ENCODE results near the gene TUBB4A.
A peak's percentile ranks its signal among the peaks of the same experiment; 100 is the strongest.

Gene TUBB4A

DNA sequence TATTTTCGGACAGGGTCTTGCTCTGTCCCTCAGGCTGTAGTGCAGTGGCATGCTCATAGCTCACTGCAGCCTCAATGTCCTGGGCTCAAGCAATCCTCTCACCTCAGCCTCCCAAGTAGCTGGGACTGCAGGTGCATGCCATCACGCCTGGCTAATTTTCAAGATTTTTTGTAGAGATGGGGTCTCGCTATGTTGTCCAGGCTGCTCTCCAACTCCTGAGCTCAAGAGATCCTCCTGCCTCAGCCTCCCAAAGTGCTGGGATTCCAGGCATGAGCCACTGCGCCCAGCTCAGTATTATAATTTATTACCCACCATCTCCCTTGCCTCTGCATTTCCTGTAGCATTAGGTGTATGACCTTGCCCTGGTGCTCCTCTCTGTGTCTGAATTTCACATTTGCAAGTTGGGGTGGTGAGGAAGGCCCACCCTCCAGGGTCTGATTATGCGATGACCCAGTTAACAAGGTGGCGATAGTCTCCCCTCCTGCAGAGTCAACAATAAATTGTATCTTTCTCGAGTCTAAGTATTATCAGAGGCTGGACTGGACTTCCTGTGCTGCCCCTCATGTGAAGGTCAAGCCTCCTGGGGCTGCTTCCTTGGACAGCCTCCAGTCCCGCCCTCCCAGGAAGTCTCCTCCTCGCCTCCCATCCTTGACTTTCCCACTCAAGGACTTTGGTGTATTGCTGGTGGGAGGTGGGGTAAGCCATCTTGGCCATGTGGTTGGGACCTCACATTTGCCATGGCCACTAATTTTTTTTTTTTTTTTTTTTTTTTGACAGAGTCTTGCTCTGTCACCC is 1.5 kb upstream of the TUBB4A start:
- Histone ChIP-seq H3K4me1 (ENCODE audit: control insufficient read depth, insufficient read depth, low read length) (no peaks in the 10 kb centered on the region), H3K9me3 (ENCODE audit: control insufficient read depth, insufficient read depth, low read length) (no peaks in the 10 kb centered on the region), H3K4me3 (ENCODE audit: low read depth, low read length) (no peak overlapping the region), H3K9ac (ENCODE audit: low read depth, low read length) (no peak overlapping the region), H3K27me3 (ENCODE audit: control insufficient read depth, insufficient read depth, low read length) (peaks cover 7% of the 10 kb centered on the region), H3K36me3 (ENCODE audit: control insufficient read depth, insufficient read depth, low read length) (no peaks in the 10 kb centered on the region)

DNA sequence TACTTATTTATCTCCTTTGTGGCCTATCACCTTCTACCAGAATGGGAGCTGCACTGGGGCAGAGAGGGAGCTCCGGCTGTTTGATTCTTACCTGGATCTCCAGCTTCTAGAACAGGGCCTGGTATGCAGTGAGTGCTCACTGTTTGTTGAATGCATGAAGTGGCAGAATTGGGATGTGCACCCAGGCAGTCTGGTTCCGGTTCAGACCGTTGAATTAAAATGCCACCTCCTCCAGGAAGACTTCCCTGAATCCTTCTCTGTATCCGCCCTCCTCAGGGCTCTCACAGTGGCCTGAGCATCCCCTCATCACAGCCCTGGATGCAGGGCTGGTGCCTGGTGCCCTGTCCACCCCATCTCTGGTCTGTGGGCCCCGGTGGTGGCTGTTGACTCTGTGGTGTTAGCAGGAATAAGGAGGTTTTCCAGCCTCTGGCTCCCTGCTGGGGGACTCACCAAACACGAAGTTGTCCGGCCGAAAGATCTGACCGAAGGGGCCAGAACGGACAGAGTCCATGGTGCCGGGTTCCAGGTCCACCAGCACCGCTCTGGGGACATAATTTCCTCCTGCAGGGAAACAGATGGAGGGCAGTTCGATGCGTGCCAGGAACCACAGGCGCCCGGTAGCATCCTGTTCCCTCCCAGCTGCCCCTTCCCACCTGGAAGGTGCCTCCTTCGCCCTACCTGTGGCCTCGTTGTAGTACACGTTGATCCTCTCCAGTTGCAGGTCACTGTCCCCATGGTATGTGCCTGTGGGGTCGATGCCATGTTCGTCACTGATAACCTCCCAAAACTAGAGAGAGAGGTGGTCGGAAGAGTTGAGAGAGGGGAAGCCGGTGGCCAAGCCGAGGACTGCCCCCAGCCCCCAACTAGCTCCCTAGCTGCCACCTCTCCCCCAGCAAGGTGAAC is 1.0 kb downstream of the TUBB4A start:
- peak overlapping the region; percentile 70 for H3K4me3 ChIP-seq (ENCODE audit: low read depth, low read length)
- H3K9me3 ChIP-seq (ENCODE audit: control insufficient read depth, insufficient read depth, low read length): no peaks in the 10 kb centered on the region
- H3K9ac ChIP-seq (ENCODE audit: low read depth, low read length): no peak overlapping the region

DNA sequence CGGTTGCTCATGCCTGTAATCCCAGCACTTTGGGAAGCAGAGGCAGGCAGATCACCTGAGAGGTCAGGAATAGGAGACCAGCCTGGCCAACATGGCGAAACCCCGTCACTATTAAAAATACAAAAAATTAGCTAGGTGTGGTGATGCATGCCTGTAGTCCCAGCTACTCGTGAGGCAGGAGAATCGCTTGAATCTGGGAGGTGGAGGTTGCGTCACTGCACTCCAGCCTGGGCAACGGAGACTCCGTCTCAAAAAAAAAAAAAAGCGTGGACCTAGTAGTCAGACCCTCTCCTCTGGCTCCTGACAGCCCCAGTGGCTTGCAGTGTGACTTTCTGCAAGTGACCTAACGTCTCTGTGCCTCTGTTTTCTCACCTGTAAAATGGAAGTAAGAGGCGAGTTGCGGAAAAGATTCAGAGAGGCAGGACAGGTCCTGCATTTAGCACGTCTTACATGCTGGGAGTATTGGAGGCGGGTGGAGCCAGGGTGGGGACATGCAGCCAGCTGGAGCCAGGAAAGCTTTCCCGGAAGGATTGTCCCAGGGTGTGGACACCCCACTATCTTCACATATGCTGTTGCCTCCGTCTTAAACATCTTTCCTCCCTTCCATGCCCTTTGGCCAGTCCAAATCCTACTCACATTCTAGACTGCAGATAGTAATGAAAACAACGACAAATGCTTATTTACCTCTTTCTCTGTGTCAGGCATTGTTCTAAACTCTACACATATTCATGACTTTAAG is 2.9 kb downstream of the TUBB4A start:
- Histone ChIP-seq H3K4me1 (ENCODE audit: control insufficient read depth, insufficient read depth, low read length) (no peaks in the 10 kb centered on the region), H3K36me3 (ENCODE audit: control insufficient read depth, insufficient read depth, low read length) (peaks cover 16% of the 10 kb centered on the region), H3K9me3 (ENCODE audit: control insufficient read depth, insufficient read depth, low read length) (no peaks in the 10 kb centered on the region), H3K27me3 (ENCODE audit: control insufficient read depth, insufficient read depth, low read length) (peaks cover 7% of the 10 kb centered on the region), H3K4me3 (ENCODE audit: low read depth, low read length) (no peak overlapping the region), H3K9ac (ENCODE audit: low read depth, low read length) (no peak overlapping the region)

More for the DNA sequence above, 1.0 kb downstream of the TUBB4A start:
- Histone ChIP-seq H3K27me3 (ENCODE audit: control insufficient read depth, insufficient read depth, low read length) (peaks cover 7% of the 10 kb centered on the region), H3K36me3 (ENCODE audit: control insufficient read depth, insufficient read depth, low read length) (no peaks in the 10 kb centered on the region), H3K4me1 (ENCODE audit: control insufficient read depth, insufficient read depth, low read length) (no peaks in the 10 kb centered on the region)

DNA sequence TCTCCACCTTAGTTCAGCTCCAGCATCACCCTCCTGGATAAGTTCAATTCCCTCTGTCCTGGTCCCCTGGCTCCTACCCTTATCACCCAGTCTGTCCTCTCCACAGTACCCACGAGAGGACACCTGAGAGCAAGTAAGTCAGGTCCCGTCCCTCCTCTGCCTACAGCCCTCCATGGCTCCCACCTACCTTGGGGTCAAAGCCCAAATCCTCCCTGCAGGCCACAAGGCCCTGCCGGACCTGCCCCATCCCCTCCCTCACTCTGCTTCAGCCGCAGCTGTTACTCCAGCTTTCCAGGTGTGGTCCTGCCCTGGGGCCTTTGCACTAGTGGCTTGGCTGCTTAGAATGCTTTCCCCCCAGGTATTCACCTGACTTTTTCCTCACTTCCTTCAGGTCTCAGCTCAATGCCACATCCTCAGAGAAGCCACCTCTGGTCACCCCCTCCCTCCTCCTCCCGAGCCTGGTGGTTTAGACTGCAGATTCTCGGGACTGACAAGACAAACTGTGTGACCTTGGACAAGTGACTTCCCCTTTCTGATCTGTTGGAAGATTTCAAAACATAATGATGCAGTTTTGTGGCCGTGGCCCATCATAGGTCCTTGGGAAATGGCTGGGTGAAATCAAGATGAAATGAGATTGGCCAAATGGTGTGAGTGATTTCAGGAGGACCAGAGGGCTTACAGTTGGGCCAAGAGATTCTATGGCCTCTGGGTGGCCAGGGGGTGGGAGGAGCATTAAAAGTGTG is 3.6 kb downstream of the TUBB4A start:
- Histone ChIP-seq H3K9ac (ENCODE audit: low read depth, low read length) (no peak overlapping the region), H3K36me3 (ENCODE audit: control insufficient read depth, insufficient read depth, low read length) (peaks cover 18% of the 10 kb centered on the region), H3K9me3 (ENCODE audit: control insufficient read depth, insufficient read depth, low read length) (no peaks in the 10 kb centered on the region), H3K4me3 (ENCODE audit: low read depth, low read length) (no peak overlapping the region), H3K27me3 (ENCODE audit: control insufficient read depth, insufficient read depth, low read length) (peaks cover 7% of the 10 kb centered on the region), H3K4me1 (ENCODE audit: control insufficient read depth, insufficient read depth, low read length) (no peaks in the 10 kb centered on the region)

DNA sequence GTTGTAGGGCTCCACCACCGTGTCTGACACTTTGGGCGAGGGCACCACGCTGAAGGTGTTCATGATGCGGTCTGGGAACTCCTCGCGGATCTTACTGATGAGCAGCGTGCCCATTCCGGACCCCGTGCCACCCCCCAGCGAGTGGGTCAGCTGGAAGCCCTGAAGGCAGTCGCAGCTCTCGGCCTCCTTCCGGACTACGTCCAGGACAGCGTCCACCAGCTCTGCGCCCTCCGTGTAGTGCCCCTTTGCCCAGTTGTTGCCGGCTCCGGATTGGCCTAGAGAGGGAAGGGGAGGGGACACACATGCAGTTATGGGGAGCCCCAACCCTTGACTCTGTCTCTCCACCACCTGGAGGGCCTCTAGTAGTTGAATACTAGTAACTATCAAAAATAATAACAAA is 6.2 kb downstream of the TUBB4A start:
- H3K9ac ChIP-seq (ENCODE audit: low read depth, low read length): no peak overlapping the region
- peaks cover 18% of the 10 kb centered on the region for H3K36me3 ChIP-seq (ENCODE audit: control insufficient read depth, insufficient read depth, low read length)
- peaks cover 2% of the 10 kb centered on the region for H3K27me3 ChIP-seq (ENCODE audit: control insufficient read depth, insufficient read depth, low read length)
- no peaks in the 10 kb centered on the region for H3K4me1 ChIP-seq (ENCODE audit: control insufficient read depth, insufficient read depth, low read length)
- no peak overlapping the region for H3K4me3 ChIP-seq (ENCODE audit: low read depth, low read length)
- H3K9me3 ChIP-seq (ENCODE audit: control insufficient read depth, insufficient read depth, low read length): peaks cover 3% of the 10 kb centered on the region

DNA sequence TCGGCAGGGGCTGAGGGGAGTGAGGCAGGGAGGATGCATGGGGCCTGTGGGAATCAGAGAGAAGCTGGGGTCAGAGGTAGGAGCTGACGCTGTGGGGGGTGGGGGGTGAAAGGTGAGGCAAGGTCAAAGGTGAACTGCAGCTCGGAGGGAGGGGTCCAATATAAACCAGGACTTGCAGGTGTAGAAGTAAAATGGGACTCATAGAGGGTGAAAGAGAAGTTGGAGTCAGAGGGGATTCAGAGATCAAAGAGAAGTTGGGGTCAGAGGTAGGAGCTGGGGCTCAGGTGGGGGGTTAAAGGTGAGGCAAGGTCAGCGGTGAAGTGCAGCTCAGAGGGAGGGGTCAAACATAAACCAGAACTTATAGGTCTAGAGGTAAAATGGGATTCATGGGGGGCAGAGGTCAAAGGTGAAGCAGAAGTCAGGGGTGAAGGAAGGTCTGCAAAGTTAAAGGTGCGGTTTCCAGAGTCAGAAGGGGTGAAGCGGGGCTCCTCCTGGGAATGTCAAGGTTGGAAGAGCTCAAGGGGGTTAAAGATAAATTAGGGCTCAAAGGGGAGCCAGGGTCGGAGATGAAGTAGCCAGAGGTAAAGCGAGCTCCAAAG is 7.6 kb downstream of the TUBB4A start:
- H3K4me1 ChIP-seq (ENCODE audit: control insufficient read depth, insufficient read depth, low read length): no peaks in the 10 kb centered on the region
- H3K36me3 ChIP-seq (ENCODE audit: control insufficient read depth, insufficient read depth, low read length): peaks cover 18% of the 10 kb centered on the region
- H3K9me3 ChIP-seq (ENCODE audit: control insufficient read depth, insufficient read depth, low read length): peaks cover 3% of the 10 kb centered on the region

DNA sequence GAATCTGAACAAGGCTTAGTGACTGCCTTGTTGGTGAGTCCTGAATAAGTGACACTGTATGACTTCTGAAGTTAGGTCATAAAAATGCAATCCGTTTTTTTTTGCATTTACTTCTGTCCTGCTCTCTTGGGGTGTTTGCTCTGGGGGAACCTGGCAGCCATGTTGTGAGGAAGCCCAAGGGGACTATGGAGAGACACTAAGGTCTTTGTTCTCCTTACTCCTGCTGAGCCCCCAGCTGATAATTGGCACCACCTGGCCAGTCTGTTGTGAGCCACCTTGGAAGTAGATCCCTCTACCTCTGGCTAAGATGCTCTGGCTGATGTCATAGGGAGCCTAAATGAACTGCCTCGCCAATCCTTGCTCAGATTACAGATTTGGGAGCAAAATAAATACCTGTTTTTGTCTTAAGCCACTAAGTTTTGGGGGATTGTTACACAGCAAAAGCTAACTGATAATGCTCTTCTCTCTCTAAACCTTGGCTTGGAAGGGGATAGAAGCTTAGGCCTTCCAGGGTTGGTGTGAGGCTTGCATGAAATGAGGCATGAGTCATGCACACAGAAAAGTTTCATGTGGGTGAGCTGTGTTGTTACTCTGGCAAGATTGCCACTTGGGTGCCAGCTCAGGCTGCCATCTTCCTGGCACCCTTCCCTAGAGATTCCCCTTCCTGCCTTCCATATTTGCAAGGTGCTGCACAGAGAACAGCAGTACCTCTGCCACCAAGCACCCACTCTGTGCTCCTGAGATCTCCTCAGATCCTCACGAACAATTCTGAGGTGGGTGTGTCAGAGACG is 10.1 kb downstream of the TUBB4A start:
- Histone ChIP-seq H3K9ac (ENCODE audit: low read depth, low read length) (no peak overlapping the region), H3K27me3 (ENCODE audit: control insufficient read depth, insufficient read depth, low read length) (no peaks in the 10 kb centered on the region), H3K9me3 (ENCODE audit: control insufficient read depth, insufficient read depth, low read length) (peaks cover 3% of the 10 kb centered on the region), H3K4me1 (ENCODE audit: control insufficient read depth, insufficient read depth, low read length) (no peaks in the 10 kb centered on the region), H3K4me3 (ENCODE audit: low read depth, low read length) (no peak overlapping the region), H3K36me3 (ENCODE audit: control insufficient read depth, insufficient read depth, low read length) (peaks cover 18% of the 10 kb centered on the region)

More for the DNA sequence above, 7.6 kb downstream of the TUBB4A start:
- Histone ChIP-seq H3K27me3 (ENCODE audit: control insufficient read depth, insufficient read depth, low read length) (no peaks in the 10 kb centered on the region), H3K4me3 (ENCODE audit: low read depth, low read length) (no peak overlapping the region), H3K9ac (ENCODE audit: low read depth, low read length) (no peak overlapping the region)

DNA sequence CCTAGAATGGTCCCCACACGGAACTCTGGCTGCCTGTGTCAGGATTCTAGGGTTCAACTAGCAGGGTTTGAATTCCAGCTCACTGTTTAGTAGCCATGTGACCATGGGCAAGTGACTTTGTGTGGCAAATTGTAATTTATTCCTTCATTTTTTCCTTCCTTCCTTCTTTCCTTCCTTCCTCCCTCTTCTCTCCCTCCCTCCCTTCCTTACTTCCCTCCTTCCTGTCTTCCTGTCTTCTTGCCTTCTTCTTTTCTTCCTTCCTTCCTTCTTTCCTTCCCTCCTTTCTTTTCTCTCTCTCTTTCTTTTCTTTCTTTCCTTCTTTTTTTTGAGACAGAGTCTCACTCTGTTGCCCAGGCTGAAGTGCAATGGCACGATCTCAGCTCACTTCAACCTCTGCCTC is 12.0 kb downstream of the TUBB4A start:
- H3K27me3 ChIP-seq (ENCODE audit: control insufficient read depth, insufficient read depth, low read length): no peaks in the 10 kb centered on the region
- H3K4me3 ChIP-seq (ENCODE audit: low read depth, low read length): no peak overlapping the region
- no peak overlapping the region for H3K9ac ChIP-seq (ENCODE audit: low read depth, low read length)
- peaks cover 3% of the 10 kb centered on the region for H3K9me3 ChIP-seq (ENCODE audit: control insufficient read depth, insufficient read depth, low read length)
- peaks cover 11% of the 10 kb centered on the region for H3K36me3 ChIP-seq (ENCODE audit: control insufficient read depth, insufficient read depth, low read length)
- no peaks in the 10 kb centered on the region for H3K4me1 ChIP-seq (ENCODE audit: control insufficient read depth, insufficient read depth, low read length)

DNA sequence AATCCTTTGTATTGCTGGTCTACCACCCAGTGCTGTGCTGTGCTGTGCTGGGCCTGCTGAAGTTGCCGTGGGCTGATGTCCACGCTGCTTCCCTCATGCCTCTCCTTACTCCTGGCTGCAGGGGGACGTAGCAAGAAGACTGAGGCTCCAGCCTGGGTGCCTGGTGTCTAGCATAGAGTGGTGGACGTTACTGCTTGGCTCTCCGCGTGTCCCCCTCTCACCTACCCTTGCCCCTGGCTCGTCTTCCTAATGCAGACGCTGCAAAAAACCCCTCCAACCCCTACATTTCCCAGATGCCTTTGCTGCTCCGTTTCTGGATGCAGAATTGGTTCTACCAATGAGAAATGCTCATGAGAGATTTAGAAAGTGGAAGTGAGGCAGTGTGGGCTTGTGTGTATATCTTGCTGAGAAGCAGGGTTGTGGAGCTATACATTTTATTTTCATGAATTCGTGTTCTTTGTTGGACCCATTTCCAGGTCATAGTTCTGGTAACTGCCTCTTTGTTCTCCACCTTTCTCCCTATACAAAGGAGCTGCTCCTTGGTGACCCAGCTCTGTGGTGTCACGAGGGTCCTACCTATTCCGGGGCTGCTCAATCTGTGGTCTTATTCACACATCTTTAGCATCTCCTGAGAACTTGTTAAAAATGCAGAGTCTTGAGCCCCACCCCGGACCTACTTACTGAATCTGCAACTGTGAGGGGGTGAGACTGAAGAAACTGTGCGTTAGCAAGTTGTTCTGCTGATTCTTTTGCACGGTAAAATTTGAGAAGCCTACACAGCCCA is 12.6 kb downstream of the TUBB4A start:
- Histone ChIP-seq H3K9me3 (ENCODE audit: control insufficient read depth, insufficient read depth, low read length) (peaks cover 3% of the 10 kb centered on the region), H3K4me1 (ENCODE audit: control insufficient read depth, insufficient read depth, low read length) (no peaks in the 10 kb centered on the region), H3K9ac (ENCODE audit: low read depth, low read length) (no peak overlapping the region), H3K27me3 (ENCODE audit: control insufficient read depth, insufficient read depth, low read length) (no peaks in the 10 kb centered on the region), H3K4me3 (ENCODE audit: low read depth, low read length) (no peak overlapping the region), H3K36me3 (ENCODE audit: control insufficient read depth, insufficient read depth, low read length) (peaks cover 4% of the 10 kb centered on the region)

DNA sequence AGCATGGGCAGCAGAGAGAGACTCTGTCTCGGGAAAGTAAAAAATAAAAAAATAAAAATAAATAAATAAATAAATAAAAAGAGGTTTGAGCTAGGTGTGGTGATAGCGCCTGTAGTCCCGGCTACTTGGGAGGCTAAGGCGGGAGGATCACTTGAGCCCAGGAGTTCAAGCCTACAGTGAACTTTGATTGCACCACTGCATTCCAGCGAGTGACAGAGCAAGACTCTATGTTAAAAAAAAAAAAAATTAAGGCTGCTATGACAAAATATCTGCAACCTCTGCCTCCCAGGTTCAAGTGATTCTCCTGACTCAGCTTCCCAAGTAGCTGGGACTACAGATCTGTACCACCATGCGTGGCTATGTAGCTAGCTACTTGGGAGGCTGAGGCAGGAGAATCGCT is 17.3 kb downstream of the TUBB4A start:
- no peaks in the 10 kb centered on the region for H3K9me3 ChIP-seq (ENCODE audit: control insufficient read depth, insufficient read depth, low read length)
- H3K4me1 ChIP-seq (ENCODE audit: control insufficient read depth, insufficient read depth, low read length): no peaks in the 10 kb centered on the region
- H3K36me3 ChIP-seq (ENCODE audit: control insufficient read depth, insufficient read depth, low read length): no peaks in the 10 kb centered on the region
- no peak overlapping the region for H3K4me3 ChIP-seq (ENCODE audit: low read depth, low read length)
- no peak overlapping the region for H3K9ac ChIP-seq (ENCODE audit: low read depth, low read length)
- no peaks in the 10 kb centered on the region for H3K27me3 ChIP-seq (ENCODE audit: control insufficient read depth, insufficient read depth, low read length)

Measured in iPS-15b (cell line).